CD4-positive, alpha-beta T cell treated with Interleukin-15 for 4 hours (primary cell): Measurements from ENCODE around the gene MRNIP.
"Not testable (repeated sequence)": the region's sequence is repeated elsewhere in the genome, so short reads cannot be mapped to it uniquely, and the experiment has no call there.

ENCODE experiments used
- DNase-seq: peaks from one replicate; pipeline ENCODE4 v3.0.0-alpha.2; 2020; ENCODE audit warnings: low spot score

MRNIP gene

GRCh38 chr5:179839328-179840256, 19.0 kb downstream of the MRNIP start:
- no peak for DNase-seq

- DNase-seq: no peak
Measured at GRCh38 chr5:179837076-179838011, 21.3 kb downstream of the MRNIP start.

DNA sequence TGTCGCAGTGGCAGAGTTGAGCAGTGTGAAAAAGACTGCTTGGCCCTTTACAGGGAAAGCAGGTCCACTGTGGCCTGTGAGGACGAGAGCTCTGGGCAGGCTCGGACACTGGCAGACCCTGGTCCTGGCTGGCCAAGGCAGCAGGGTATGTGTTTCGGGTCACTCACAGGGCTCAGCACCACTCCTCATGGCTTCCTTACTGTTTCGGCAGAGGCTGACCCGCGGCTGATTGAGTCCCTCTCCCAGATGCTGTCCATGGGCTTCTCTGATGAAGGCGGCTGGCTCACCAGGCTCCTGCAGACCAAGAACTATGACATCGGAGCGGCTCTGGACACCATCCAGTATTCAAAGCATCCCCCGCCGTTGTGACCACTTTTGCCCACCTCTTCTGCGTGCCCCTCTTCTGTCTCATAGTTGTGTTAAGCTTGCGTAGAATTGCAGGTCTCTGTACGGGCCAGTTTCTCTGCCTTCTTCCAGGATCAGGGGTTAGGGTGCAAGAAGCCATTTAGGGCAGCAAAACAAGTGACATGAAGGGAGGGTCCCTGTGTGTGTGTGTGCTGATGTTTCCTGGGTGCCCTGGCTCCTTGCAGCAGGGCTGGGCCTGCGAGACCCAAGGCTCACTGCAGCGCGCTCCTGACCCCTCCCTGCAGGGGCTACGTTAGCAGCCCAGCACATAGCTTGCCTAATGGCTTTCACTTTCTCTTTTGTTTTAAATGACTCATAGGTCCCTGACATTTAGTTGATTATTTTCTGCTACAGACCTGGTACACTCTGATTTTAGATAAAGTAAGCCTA, 22.2 kb downstream of the MRNIP start:
- peak; percentile 78 for DNase-seq

GRCh38 chr5:179834871-179835270, 23.7 kb downstream of the MRNIP start:
- not testable (repeated sequence) for DNase-seq

- DNase-seq: no peak
Measured at GRCh38 chr5:179834120-179834519, 24.5 kb downstream of the MRNIP start.

DNA sequence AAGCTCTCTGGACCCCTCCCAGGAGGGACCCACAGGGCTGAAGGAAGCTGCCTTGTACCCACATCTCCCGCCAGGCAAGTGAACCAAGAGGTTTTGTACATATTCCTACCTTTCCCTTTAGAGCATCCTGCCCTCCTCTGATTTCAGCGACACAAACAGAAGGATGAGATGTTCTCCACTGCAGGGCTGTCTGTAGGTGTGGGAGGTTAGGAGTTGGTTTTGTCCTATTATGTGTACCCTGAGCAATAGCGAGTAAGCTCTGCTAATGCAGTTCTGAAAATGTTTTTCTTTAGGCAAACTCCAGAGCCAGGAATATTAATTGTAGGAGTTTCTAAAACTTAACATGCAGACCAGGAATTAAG, 24.9 kb downstream of the MRNIP start:
- no peak for DNase-seq

DNA sequence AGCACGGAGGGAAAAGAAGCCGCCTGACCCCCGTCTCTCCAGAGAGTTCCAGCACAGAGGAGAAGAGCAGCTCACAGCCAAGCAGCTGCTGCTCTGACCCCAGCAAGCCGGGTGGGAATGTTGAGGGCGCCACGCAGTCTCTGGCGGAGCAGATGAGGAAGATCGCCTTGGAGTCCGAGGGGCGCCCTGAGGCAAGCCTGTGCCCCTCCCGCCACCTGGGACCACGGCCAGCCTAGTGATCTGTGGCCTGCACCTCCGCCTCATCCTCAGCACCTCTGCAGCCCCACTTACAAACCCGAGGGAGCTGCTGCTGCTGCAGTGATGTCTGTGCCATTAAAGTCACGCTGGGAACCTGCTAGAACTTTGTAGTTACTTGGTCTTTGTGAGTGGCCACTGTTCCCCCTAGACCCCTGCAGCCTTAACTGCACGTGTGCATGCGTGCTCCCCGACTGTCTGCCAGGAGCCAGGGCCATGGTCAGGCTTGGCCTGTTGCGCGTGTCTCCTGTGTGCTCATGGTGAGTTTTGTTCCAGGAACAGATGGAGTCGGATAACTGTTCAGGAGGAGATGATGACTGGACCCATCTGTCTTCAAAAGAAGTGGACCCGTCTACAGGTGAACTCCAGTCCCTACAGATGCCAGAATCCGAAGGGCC, 25.4 kb downstream of the MRNIP start:
- no peak for DNase-seq

DNA sequence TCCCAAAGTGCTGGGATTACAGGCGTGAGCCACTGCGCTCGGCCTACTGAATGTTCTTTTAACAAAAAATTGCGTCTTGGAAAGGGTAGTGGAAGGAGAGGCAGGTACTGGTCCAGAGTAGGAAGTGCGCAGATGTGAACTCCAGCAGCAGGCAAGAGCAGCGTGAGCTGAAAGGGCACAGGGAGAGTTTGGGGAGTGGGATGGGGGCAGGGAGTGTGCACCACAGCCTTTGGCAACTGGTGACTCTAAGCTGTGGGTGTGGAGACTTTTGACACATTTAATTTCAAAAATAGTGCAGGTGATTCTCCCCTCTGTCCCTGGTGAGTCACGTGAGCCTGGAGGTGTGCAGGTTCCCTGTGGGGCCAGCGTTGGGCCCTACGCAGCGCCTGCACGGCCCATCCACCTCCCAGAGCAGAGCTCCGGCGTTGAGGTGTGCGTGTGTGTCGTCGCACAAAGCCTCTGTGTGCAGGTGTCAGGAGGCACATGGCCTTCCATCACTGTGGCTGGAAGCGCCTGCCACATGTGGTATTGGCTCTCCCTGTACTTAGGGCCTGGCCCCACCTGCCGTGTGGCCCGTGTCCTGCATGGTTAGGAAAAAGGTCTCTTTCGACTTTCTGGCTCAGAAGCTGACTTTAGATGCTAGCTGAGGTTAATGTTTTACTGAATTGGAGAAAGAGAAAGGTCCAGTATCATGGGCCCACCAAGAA, 26.4 kb downstream of the MRNIP start:
- DNase-seq: no peak

- no peak for DNase-seq
Measured at GRCh38 chr5:179830818-179831468, 27.7 kb downstream of the MRNIP start.

- DNase-seq: no peak
Measured at GRCh38 chr5:179829732-179830435, 28.7 kb downstream of the MRNIP start.

GRCh38 chr5:179828756-179829421, 29.7 kb downstream of the MRNIP start:
- no peak for DNase-seq

- DNase-seq: peak; percentile 33
Measured at GRCh38 chr5:179827680-179828079, 30.9 kb downstream of the MRNIP start.

DNA sequence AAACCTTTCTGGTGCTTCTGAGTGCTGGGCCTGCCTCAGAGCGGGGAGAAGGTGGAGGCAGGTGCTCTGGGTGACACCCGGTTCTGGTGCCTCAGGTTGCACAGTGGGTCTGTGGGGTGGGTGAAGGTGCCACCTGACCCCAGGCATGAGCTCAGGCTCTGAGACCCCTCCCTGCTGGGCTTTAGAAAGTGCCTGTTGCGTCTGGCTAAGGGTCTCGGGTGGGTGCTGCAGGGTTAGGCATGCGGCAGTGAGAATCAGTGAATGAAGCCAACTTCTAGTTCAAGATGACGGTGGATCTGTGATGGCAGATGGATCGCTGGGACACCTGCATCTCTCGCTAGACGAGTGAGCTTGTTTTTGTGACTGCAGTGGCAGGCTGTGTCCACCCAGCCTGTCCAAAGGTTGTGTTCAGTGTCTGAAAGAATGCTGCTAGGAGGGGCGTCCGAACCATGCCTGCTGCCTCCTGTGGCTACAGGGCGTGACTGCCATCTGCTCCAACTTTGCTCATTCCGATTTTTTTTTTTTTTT, 32.9 kb downstream of the MRNIP start:
- no peak for DNase-seq

GRCh38 chr5:179824745-179825112, 33.9 kb downstream of the MRNIP start:
- no peak for DNase-seq

GRCh38 chr5:179823937-179824744, 34.5 kb downstream of the MRNIP start:
- no peak for DNase-seq

DNA sequence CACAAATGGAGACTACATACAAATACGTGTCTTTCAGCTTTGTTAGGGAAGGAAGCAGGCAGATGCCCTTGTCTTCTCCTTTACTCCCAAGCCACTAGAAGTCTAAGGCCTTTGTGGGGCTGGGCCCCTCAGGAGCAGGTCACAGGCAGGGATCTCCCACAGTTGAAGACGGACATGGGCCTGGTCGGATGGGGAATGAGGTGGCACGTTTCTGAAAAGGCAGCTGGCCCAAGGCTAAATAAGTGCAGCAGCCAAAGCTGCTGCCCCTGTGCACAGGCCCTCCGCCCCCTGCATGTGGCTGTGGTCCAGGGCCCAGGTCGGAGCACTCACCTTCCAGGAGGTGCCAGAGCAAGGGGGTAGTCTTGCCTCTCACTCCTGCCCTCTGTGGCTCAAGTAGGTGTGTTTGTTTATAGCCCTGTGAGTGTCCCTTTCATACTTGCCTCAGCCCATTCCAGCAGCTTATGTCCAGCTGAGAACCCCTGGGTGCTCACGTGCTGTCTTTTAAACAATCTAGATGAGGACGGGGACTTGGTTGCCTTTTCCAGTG, 36.1 kb downstream of the MRNIP start:
- no peak for DNase-seq

GRCh38 chr5:179822059-179822432, 36.6 kb downstream of the MRNIP start:
- DNase-seq: no peak
